ENCODE data around the gene METTL5.

METTL5 gene

GRCh38 chr2:169778446-169778845, 46.3 kb downstream of the METTL5 start:
- DNase-seq, result no peak

GRCh38 chr2:169776252-169776761, 48.4 kb downstream of the METTL5 start:
- no peak for DNase-seq

DNA sequence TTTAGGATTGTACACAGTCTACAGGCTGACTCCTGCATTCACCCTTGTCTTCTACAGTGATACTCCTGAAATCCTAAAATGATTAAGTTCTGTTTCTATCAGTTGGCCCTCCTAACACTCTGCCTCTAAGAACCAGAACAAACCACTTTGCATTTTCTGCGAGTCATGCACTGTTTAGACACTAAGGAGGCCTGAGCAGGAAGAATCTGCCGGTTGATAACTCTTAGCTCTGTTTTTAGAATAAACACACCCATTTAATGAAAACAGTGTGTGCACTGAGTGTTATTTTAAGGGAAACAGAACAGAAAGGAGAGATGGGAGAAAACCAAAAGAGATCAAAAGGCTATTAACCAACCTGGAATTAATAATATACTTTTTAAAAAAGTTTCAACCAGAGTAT, 48.9 kb downstream of the METTL5 start:
- DNase-seq, result no peak

GRCh38 chr2:169775354-169775753, 49.4 kb downstream of the METTL5 start:
- DNase-seq, result no peak

- no peak for DNase-seq
Measured at GRCh38 chr2:169772651-169773050, 52.1 kb downstream of the METTL5 start.

DNA sequence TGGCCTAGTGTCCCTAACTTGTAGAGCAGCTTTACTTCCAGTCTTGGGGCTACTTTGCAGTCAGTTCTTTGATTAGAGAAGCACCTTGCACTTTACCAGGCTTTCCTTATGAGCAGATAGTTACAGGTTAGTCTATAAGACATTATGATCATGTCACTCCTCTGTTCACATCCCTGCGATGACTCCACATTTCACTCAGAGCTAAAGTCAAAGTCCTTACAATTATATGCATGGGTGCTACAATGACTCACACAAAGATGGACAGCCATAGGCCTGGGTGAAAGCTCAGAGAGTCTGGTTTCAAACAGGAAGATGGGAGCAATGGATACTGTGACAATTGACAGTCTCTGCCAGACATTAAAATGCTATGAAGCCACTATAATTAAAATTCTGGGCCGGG, 53.1 kb downstream of the METTL5 start:
- DNase-seq, result no peak

GRCh38 chr2:169771021-169771420, 53.7 kb downstream of the METTL5 start:
- no peak for DNase-seq

GRCh38 chr2:169768262-169768995, 56.3 kb downstream of the METTL5 start:
- DNase-seq, result no peak

DNA sequence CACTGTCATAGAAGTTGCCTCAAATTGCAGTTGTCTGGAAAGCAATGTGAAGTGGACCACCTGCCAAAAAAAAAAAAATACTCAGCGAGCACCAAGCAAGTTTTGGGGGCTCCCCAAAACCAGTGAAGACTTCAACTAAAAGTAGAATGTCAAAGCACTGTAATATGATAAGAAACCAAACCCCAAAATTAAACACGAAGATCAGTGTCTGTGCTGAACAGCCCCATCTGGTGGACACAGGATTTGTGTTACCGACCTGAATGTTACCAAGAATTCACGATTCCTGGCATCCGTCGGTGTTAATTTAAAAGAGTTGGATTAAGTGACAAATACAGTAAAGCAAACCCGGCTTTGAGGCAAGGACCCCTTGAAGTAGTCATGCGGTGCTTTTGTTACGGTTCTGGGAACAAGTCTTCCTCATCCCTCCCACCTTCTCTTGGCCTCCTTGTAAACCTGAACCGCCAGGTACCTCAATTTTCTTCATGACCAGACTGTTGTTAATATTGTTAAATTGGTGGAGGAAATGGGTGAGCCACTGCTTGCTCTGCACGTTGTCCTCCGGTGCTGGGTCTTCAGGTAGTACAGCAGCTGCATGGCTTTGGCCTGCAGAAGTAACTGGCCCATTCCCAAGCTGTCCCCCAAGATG, 57.3 kb downstream of the METTL5 start:
- DNase-seq, result peak; percentile 32

- no peak for DNase-seq
Measured at GRCh38 chr2:169765523-169765922, 59.2 kb downstream of the METTL5 start.

GRCh38 chr2:169761970-169762292, 62.8 kb downstream of the METTL5 start:
- peak; percentile 28 for DNase-seq

Data from NK-92 treated with Interleukin-12 subunit alpha and Interleukin-12 subunit beta, amount 100 ng/mL, for 24 hours (cell line).